ENCODE measurements around the gene ANKFN1. TPM values are rescaled to one million over a fixed set of nuclear protein-coding genes. Genes with fewer than 3 reads are reported as not detected.

Gene ANKFN1
- total RNA-seq, 1 donor from 2014 or later = 0.75 TPM

DNA sequence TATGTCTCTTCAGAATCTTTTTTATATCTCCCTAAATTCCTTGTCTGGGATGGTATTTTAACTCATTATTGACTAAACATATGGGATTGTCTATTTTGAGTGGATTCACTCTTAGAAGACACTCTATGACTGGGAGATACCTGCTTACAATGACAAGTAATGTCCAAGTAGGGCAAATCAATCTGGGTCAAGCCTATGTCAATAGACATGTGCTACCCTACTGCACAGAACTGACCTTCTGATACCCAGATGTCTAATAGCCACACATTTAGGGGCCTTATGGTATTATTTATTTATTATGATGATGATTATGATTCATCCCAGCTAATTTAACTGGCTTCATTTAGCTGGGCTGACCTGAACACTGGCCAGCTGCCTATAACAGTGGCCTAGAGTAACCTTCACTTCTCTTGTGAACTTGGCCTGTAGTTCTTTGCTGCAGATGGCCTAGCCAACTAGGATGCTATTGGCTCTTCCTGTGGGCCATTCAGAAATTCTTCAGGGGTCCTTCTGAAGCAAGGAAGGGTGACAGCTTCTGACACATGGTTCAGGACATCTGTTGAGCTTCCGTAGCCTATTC lies 138.0 kb downstream of the ANKFN1 start:
- no peaks in the 10 kb centered on the region for H3K27me3 ChIP-seq
- H3K27ac ChIP-seq = no peak overlapping the region
- no peaks in the 10 kb centered on the region for H3K36me3 ChIP-seq
- TF ChIP-seq, protein P1, sequence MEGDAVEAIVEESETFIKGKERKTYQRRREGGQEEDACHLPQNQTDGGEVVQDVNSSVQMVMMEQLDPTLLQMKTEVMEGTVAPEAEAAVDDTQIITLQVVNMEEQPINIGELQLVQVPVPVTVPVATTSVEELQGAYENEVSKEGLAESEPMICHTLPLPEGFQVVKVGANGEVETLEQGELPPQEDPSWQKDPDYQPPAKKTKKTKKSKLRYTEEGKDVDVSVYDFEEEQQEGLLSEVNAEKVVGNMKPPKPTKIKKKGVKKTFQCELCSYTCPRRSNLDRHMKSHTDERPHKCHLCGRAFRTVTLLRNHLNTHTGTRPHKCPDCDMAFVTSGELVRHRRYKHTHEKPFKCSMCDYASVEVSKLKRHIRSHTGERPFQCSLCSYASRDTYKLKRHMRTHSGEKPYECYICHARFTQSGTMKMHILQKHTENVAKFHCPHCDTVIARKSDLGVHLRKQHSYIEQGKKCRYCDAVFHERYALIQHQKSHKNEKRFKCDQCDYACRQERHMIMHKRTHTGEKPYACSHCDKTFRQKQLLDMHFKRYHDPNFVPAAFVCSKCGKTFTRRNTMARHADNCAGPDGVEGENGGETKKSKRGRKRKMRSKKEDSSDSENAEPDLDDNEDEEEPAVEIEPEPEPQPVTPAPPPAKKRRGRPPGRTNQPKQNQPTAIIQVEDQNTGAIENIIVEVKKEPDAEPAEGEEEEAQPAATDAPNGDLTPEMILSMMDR (IDR thresholded peaks at IDR 0.05) = no peak
- H3K4me1 ChIP-seq = peaks cover 5% of the 10 kb centered on the region
- DNase-seq = no peak
- ATAC-seq = no peak
- no peaks in the 10 kb centered on the region for H3K9me3 ChIP-seq
- intact Hi-C loops (cut with DNase I) = no loop called here
- H3K4me3 ChIP-seq = no peak overlapping the region

DNA sequence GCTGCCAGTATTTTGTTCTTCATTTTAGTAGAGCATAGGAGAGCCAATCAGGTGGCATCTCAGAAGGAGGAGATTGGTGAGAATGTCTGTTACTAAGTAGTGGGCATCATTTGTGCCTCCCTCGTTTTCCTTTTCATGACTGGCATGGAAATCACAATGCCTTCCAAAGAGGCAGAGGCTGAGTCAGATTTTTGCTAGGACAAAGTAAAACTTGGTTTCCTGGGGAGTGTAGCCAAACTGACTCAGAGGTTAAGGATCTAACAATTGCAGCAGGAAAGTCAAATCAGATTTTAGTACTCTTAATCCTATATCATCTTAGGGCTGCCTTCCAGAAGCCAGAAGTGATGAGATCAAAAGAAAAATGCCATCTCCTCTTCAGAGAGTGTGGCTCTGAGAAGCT lies 138.7 kb downstream of the ANKFN1 start:
- Histone ChIP-seq H3K9me3 (no peaks in the 10 kb centered on the region), H3K27me3 (no peaks in the 10 kb centered on the region), H3K27ac (no peak overlapping the region), H3K36me3 (no peaks in the 10 kb centered on the region), H3K4me3 (no peak overlapping the region), H3K4me1 (peaks cover 5% of the 10 kb centered on the region)
- no peak for DNase-seq
- intact Hi-C loops (cut with DNase I) = no loop called here
- TF ChIP-seq, protein P1 (IDR thresholded peaks at IDR 0.05) = no peak
- no peak for ATAC-seq

DNA sequence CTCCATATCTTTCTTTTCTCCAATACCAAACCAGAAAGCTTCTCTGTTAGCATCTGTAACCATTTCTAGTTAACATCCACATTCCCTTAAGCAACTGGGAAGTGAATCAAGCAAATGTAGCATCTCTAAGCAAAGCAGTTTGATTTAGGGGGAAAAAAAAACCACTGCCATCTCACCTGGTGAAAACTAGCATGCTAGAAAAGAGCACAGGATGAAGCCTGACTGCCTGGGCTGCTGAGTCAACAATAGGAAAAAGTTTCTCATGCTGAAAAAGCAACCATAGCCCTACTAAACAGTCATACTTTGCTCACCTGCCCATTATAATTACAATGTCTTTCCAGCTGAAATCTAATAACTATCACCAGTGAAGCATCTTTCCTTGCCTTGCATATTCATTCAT lies 139.3 kb downstream of the ANKFN1 start:
- H3K27me3 ChIP-seq = no peaks in the 10 kb centered on the region

DNA sequence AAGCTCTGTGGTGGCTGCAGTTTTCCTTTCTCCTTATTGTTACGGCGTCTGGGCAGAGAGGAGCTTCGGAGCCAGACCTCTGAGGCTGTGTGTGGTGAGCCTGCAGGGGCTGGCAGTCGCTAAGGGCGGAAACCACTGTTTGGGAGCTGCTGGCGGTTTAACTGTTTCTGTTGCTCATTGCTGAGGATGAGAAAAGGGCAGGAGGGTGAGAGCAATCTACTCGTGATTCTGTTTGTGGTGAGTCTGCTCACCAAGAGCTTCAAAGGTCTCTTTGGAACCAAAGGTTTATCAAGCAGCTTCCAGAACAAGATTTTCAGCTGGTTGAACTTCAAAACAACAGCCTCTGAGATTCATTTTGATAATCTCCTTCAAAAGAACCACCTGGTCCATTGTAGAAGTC lies 143.9 kb downstream of the ANKFN1 start:
- H3K4me1 ChIP-seq = no peaks in the 10 kb centered on the region
- no peak overlapping the region for H3K4me3 ChIP-seq
- no peaks in the 10 kb centered on the region for H3K9me3 ChIP-seq
- no peak for DNase-seq
- no peak overlapping the region for H3K27ac ChIP-seq
- no peak for ATAC-seq
- no peaks in the 10 kb centered on the region for H3K36me3 ChIP-seq
- intact Hi-C loops (cut with DNase I) = no loop called here
- TF ChIP-seq, protein P1 (IDR thresholded peaks at IDR 0.05) = no peak
- H3K27me3 ChIP-seq = no peaks in the 10 kb centered on the region

More for the DNA sequence above, 139.3 kb downstream of the ANKFN1 start:
- H3K4me1 ChIP-seq = peaks cover 5% of the 10 kb centered on the region
- H3K9me3 ChIP-seq = no peaks in the 10 kb centered on the region
- ATAC-seq (no peak), DNase-seq (no peak)
- H3K27ac ChIP-seq = no peak overlapping the region
- intact Hi-C loops (cut with DNase I) = no loop called here
- no peaks in the 10 kb centered on the region for H3K36me3 ChIP-seq
- H3K4me3 ChIP-seq = no peak overlapping the region
- TF ChIP-seq, protein P1 (IDR thresholded peaks at IDR 0.05) = no peak

DNA sequence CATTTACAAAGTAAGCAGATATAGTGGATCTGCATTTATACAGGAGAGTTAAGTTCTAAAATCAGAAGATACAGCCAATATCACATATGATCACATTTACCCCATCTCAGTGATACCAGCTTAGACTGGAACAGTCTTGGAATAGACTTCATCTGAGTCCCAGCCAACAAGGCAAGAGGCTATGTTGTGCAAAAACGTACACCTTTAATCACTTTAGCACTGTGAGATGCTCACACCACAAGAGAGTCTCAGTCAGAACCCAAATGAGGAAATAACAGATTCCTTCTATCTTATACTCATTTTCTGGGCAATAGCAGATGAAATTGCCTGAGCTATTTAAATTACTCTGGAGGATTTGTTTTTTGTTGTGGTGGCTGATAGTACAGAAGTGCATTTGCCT lies 145.6 kb downstream of the ANKFN1 start:
- intact Hi-C loops (cut with DNase I) = no loop called here
- H3K4me1 ChIP-seq = no peaks in the 10 kb centered on the region
- no peaks in the 10 kb centered on the region for H3K27me3 ChIP-seq
- no peaks in the 10 kb centered on the region for H3K36me3 ChIP-seq
- no peak overlapping the region for H3K27ac ChIP-seq
- ATAC-seq = no peak
- TF ChIP-seq, protein P1 (IDR thresholded peaks at IDR 0.05) = no peak
- no peaks in the 10 kb centered on the region for H3K9me3 ChIP-seq
- H3K4me3 ChIP-seq = no peak overlapping the region
- DNase-seq = no peak

DNA sequence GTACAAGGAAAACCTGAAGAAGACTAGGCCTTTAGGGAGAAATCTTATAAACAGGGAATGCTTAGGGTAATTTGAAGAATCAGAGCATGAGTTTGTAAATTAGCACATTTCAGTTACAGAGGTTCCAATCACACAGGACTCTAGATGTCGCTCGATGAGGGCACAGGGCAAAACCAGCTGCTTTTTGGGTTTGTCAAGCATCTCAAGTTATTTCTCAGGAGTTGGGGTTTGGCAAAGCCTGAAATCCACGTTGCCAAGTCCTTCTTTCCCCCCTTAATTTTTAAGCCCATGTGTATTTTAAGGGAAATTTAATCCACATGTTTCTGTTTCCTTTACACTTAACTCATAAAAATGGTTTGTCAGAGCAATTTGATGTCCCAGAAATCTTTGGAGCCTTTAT lies 146.9 kb downstream of the ANKFN1 start:
- Histone ChIP-seq H3K27ac (no peak overlapping the region), H3K27me3 (no peaks in the 10 kb centered on the region), H3K4me1 (no peaks in the 10 kb centered on the region), H3K9me3 (no peaks in the 10 kb centered on the region), H3K4me3 (no peak overlapping the region), H3K36me3 (no peaks in the 10 kb centered on the region)
- DNase-seq (no peak), ATAC-seq (no peak)
- intact Hi-C loops (cut with DNase I) = no loop called here
- TF ChIP-seq, protein P1 (IDR thresholded peaks at IDR 0.05) = no peak
